ENCODE measurements around the gene CSHL1.

DNA sequence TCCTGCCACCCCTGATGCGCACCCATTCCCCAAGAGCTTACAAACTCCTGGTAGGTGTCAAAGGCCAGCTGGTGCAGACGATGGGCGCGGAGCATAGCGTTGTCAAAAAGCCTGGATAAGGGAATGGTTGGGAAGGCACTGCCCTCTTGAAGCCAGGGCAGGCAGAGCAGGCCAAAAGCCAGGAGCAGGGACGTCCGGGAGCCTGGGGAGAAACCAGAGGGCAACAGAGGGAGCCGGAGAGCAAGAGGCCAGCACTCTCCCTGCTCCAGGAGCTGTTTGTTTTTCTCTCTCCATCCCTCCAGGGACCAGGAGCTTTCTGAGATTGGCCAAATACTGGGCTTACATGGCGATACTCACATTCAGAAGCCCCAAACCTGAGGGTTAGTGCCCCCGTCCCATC is 7.2 kb upstream of the CSHL1 start:
- TF ChIP-seq, protein P1, sequence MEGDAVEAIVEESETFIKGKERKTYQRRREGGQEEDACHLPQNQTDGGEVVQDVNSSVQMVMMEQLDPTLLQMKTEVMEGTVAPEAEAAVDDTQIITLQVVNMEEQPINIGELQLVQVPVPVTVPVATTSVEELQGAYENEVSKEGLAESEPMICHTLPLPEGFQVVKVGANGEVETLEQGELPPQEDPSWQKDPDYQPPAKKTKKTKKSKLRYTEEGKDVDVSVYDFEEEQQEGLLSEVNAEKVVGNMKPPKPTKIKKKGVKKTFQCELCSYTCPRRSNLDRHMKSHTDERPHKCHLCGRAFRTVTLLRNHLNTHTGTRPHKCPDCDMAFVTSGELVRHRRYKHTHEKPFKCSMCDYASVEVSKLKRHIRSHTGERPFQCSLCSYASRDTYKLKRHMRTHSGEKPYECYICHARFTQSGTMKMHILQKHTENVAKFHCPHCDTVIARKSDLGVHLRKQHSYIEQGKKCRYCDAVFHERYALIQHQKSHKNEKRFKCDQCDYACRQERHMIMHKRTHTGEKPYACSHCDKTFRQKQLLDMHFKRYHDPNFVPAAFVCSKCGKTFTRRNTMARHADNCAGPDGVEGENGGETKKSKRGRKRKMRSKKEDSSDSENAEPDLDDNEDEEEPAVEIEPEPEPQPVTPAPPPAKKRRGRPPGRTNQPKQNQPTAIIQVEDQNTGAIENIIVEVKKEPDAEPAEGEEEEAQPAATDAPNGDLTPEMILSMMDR (IDR thresholded peaks at IDR 0.05) = no peak
- TF ChIP-seq CHD2 (IDR thresholded peaks at IDR 0.05; ENCODE audit: low read length, partially characterized antibody) = no peak
- TF ChIP-seq RFX5 (IDR thresholded peaks at IDR 0.05) = no peak
- TF ChIP-seq MAZ (IDR thresholded peaks at IDR 0.05; ENCODE audit: borderline replicate concordance, low read depth, low read length) = no peak
- TF ChIP-seq CEBPB (IDR thresholded peaks at IDR 0.05) = no peak
- TF ChIP-seq EP300 (IDR thresholded peaks at IDR 0.05) = no peak
- no peak for TF ChIP-seq HDAC2 (IDR thresholded peaks at IDR 0.05)
- TF ChIP-seq, protein P2, sequence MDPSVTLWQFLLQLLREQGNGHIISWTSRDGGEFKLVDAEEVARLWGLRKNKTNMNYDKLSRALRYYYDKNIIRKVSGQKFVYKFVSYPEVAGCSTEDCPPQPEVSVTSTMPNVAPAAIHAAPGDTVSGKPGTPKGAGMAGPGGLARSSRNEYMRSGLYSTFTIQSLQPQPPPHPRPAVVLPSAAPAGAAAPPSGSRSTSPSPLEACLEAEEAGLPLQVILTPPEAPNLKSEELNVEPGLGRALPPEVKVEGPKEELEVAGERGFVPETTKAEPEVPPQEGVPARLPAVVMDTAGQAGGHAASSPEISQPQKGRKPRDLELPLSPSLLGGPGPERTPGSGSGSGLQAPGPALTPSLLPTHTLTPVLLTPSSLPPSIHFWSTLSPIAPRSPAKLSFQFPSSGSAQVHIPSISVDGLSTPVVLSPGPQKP (IDR thresholded peaks at IDR 0.05; ENCODE audit: low read depth, low read length) = no peak
- TF ChIP-seq RCOR1 (IDR thresholded peaks at IDR 0.05; ENCODE audit: low read depth, low read length) = no peak

All from A549 (cell line).